NCI-H2029 treated with DMSO at 0.1 percent for 48 hours (cell line): ENCODE measurements around the gene RASA3.

ENCODE experiments used
- DNase-seq: peaks from one replicate; lab custom pipeline; 2025; lab: John Stamatoyannopoulos, UW

RASA3 gene

DNA sequence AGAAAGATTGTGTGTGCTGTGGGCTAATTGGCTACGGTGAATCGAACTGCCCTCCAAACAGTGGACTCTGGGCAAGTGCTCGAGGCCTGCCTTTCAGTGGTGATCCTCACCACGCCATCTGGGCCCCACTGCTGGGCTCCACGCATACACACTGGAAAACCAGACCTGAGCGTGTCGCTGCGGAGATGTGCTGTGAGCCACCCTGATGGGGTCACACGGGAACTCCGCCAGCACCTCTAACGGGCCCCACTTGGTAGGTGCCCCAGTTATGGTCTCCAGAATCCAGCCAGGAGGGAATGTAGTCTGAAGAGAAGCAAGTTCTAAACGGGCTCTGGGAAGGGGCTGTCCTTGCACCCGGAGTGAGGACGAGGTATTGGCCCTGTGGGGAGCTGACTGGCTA, 197.8 kb downstream of the RASA3 start:
- no peak for DNase-seq

DNA sequence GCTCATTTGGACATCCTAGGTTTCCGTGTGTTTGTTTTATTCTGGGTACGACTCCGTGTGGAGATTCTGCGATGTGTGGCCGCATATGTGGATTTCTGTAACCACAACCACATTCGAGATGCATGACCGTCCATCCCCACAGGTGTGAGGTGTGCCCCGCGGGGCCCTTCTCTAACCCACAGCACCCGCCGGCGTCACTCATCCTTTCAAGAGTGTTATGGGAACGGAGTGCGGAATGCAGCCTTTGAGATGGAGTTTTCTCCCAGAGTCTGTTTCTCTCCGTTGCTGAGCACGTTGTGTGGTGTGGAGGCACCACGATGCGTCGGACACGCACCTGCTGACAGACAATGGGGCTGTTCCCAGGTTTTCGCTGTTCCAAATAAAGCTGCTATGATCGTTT, 198.5 kb downstream of the RASA3 start:
- no peak for DNase-seq

DNA sequence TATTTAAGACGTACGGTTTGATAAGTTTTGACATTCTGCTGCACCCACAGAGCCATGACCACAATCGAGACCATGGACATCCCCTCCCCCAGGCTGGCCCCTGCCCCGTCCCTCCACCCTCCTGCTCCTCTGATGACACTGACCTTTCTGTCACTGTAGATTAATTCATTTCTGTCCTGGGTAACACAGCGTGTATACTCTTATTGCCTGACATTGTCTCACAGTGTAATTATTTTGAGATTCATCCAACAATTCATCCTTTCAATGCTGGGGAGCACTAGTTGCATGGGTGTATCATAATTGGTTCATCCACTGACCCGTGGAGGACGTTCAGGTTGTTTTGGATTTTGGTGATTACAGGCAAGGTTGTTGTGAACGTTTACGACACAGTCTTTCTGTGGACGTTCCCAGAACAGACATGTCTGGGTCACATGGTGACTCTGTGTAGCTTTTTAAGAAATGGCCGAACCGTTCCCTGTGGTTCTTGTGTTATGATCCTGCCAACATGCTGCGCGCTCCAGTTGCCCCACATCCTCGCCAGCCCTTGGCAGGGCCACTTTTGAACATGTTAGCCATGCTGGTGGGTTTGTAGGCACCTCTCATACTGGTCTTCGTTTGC, 200.5 kb downstream of the RASA3 start:
- DNase-seq, result no peak

DNA sequence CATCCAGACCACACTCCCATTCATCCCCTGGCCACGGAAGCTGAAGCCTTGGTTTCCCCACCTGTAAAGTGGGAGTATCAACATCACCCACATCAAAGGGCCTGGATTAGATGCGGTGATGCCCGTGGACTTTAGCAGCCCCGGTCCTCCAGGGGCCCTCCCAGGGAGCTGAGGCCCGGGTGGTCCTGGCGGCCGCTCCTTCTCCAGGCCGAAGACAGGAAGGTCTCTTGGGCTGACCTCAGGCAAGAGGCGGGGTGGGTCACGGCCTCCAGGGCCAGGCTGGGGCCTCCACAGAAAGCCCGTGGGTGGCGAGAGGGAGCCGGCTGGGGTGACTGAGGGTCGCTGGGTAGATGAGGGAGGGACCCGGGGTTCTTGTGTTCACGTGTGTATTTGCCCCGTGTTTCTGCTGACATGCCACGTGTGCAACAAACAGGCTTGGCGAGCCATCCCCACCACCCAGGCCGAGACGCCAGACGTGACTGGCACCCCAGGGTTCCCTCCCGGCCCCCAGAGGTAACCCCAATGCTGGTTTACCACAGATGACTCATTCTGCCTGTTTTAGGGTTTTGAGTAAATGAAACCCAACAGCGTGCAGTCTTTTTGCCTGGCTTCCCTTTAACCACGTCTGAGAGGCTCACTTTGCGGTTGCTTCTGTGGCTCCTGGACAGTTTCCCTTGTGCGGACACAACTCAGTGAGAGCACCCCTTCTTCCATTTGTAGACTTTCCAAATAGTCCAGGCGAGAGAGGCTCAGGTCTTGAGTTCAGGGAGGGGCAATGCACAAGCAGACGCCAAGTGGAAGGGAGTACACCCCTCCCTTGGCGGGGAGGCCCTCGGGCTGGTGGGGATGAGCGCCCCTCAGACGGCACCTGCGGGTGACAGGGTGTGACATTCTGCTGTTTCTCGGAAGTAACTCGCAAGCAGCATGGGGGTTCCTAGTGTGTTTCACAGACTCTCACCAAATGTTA, 201.5 kb downstream of the RASA3 start:
- DNase-seq, result no peak

DNA sequence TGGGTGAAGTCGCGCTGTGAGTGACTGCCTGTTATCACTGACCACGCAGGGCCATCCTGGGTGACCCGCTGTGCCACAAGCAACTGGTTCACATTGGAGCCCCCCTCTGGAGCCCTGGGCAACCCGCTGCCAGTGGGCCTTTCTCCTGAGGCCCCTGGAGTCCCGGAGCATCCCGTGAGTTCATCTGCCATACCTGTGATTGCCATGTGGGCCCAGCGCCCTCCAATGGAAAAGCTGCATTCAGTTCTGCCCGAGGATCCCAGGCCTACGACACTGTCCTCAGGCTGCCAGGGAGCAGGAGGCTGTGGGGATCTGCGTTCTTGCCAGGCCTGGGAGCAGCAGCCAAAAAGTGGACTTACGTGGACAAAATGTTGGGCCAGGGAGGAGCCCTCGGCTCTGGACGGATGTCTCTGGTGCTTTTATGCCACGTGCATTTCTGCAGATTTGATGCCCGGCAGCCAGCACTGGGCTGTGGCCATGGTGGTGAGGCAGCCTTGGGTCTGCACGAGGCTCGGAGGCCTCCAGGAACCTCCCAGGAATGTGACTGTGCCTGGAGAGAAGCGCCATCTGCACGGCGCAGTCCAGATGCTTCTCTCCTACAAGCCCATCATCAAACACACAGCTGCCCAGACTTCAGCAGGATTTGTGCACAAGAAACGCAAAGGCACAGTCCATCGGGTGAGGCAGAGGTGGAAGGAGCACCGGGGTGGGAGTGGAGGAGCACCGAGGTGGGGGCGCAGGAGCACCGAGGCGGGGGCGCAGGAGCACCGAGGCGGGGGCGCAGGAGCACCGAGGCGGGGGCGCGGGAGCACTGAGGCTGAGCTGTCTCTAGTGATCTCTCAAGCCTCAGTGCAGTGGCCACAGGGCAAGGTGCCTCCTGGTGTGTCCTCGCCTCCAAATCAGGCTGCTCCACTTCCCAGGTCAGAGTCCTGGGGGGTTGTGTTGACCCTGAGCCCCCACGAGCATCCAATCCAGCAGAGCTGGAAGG, 202.5 kb downstream of the RASA3 start:
- no peak for DNase-seq

DNA sequence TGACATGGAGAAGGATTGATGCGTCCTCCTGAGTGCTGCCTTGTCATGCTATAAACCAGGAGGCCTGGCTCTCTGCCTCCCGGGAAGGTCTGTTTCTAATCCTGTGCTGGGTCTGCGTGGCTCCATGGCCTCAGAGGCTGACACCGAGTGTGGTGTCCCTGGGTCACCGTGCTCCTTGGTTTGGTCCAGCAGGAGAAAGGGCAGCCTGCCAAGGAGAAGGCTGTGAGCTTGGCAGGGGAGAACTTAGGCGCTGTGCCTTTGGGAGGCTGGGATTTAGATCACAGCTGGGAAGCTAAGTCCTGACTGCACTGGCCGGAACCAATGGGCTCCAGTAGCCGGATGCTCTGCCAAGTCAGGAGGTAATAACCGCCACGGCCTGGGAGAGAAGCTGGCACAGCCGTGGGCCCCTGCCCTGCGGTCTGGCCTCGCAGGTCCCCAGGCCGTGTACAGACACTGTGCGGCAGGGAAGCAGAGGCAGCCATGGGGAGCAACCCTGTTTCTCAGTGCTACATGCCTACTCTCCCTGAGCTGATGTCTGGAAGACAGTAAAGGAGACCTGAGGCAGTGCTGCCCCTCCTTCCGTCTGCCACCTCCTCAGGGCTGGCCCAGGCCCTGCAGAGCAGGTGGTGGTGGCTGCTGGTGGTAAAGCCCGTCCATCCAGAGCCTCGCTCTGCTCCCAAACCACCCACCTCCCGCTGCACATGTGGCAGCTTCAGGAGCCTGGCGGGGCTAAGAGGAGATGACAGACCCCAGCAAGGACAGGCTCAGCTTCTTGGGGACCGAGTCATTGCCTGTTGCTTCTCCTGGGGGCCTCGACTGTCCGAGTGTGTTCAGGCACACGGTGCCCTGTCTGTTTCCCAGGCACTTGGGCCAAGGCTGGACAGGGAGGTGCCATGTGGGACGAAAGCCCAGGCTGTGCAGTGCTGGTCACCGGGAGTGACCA, 203.5 kb downstream of the RASA3 start:
- DNase-seq, result no peak
